Astrocyte (in vitro differentiated cells and primary cell): ENCODE results near the gene TPM1. TPM values are rescaled to one million over a fixed set of nuclear protein-coding genes. Genes with fewer than 3 reads are reported as not detected.

Source experiments
- DNase-seq: peaks from one replicate; pipeline ENCODE4 v3.0.0-alpha.2; 2010; ENCODE audit warnings: low read depth
- FAIRE-seq: peaks from 2 replicates; lab custom pipeline; 2011; peaks lifted over from hg19 to GRCh38; lab: Jason Lieb, UNC
- H2AFZ ChIP-seq: 2 replicates; pipeline ENCODE4 v1.6.0; 2012; ENCODE audit warnings: low read depth, low read length, inconsistent platforms
- H3K27ac ChIP-seq: 2 replicates; pipeline ENCODE4 v1.5.1; 2011; ENCODE audit warnings: low read depth, low read length, inconsistent platforms
- H3K27me3 ChIP-seq: 2 replicates; pipeline ENCODE4 v1.6.0; 2011; ENCODE audit warnings: low read length, inconsistent platforms; ENCODE audit not compliant: insufficient read depth
- H3K36me3 ChIP-seq: 2 replicates; pipeline ENCODE4 v1.5.1; 2011; ENCODE audit warnings: low read length, inconsistent platforms; ENCODE audit not compliant: insufficient read depth
- H3K4me1 ChIP-seq: 2 replicates; pipeline ENCODE4 v1.5.1; 2011; ENCODE audit warnings: low read length, inconsistent platforms; ENCODE audit not compliant: insufficient read depth
- H3K4me2 ChIP-seq: 2 replicates; pipeline ENCODE4 v1.6.0; 2012; ENCODE audit warnings: low read length, inconsistent platforms
- H3K4me3 ChIP-seq: 2 replicates; pipeline ENCODE4 v1.5.1; 2011; ENCODE audit warnings: low read depth, mild to moderate bottlenecking, low read length, inconsistent platforms; ENCODE audit not compliant: insufficient read depth
- H3K79me2 ChIP-seq: 2 replicates; pipeline ENCODE4 v1.6.0; 2012; ENCODE audit warnings: mild to moderate bottlenecking, low read length, inconsistent platforms; ENCODE audit not compliant: insufficient read depth
- H3K9ac ChIP-seq: 2 replicates; pipeline ENCODE4 v1.6.0; 2012; ENCODE audit warnings: mild to moderate bottlenecking, low read length, inconsistent platforms
- H3K9me3 ChIP-seq: 2 replicates; pipeline ENCODE4 v1.5.1; 2012; ENCODE audit warnings: low read depth, mild to moderate bottlenecking, low read length, inconsistent platforms; ENCODE audit not compliant: insufficient read depth
- H4K20me1 ChIP-seq: 2 replicates; pipeline ENCODE4 v1.6.0; 2012; ENCODE audit warnings: low read length, inconsistent platforms; ENCODE audit not compliant: insufficient read depth
- H3K27ac Mint-ChIP-seq: one replicate; pipeline ENCODE4 v1.8.0; 2021; ENCODE audit warnings: mild to moderate bottlenecking, mixed read lengths; ENCODE audit not compliant: unreplicated experiment
- H3K27me3 Mint-ChIP-seq: one replicate; pipeline ENCODE4 v1.8.0; 2021; ENCODE audit warnings: low read depth, mixed read lengths; ENCODE audit not compliant: unreplicated experiment
- H3K36me3 Mint-ChIP-seq: one replicate; pipeline ENCODE4 v1.8.0; 2021; ENCODE audit warnings: low read depth, mixed read lengths; ENCODE audit not compliant: unreplicated experiment
- H3K4me1 Mint-ChIP-seq: one replicate; pipeline ENCODE4 v1.8.0; 2021; ENCODE audit warnings: low read depth, mixed read lengths; ENCODE audit not compliant: unreplicated experiment
- H3K4me3 Mint-ChIP-seq: one replicate; pipeline ENCODE4 v1.8.0; 2021; ENCODE audit warnings: mild to moderate bottlenecking, moderate library complexity, mixed read lengths; ENCODE audit not compliant: unreplicated experiment
- H3K9me3 Mint-ChIP-seq: one replicate; pipeline ENCODE4 v1.8.0; 2021; ENCODE audit warnings: mild to moderate bottlenecking, mixed read lengths; ENCODE audit not compliant: unreplicated experiment
- CTCF ChIP-seq: IDR thresholded peaks from 2 replicates; pipeline ENCODE4 v1.5.1; 2011; ENCODE audit warnings: low read depth, mild to moderate bottlenecking, inconsistent platforms, low read length, moderate library complexity; ENCODE audit not compliant: insufficient read depth
- EZH2 ChIP-seq: IDR thresholded peaks from 2 replicates; pipeline ENCODE4 v1.6.1; 2012; ENCODE audit warnings: mild to moderate bottlenecking, low read length, inconsistent platforms; ENCODE audit not compliant: insufficient read depth
- total RNA-seq: library from RNA; stranded (reverse); gene quantifications from 2 replicates; pipeline ENCODE4 v1.2.1, GENCODE V29; 2021

Gene TPM1
- total RNA-seq, 1 donor from 2014 or later = 2,922 TPM

- TF ChIP-seq CTCF (no peak), EZH2 (no peak)
- no peaks in the 10 kb centered on the region for H3K36me3 Mint-ChIP-seq
- Histone ChIP-seq H3K36me3 (no peaks in the 10 kb centered on the region), H3K27me3 (no peaks in the 10 kb centered on the region), H3K79me2 (no peaks in the 10 kb centered on the region), H3K4me2 (peak overlapping the region; percentile 0), H3K4me1 (peaks cover 28% of the 10 kb centered on the region), H4K20me1 (no peaks in the 10 kb centered on the region), H2AFZ (no peak overlapping the region), H3K9me3 (no peaks in the 10 kb centered on the region), H3K4me3 (no peak overlapping the region), H3K9ac (no peak overlapping the region), H3K27ac (no peak overlapping the region)
- DNase-seq = peak; percentile 65
- no peak for FAIRE-seq
- peaks cover 46% of the 10 kb centered on the region for H3K4me1 Mint-ChIP-seq
- H3K27ac Mint-ChIP-seq = peak overlapping the region; percentile 81
- H3K27me3 Mint-ChIP-seq = no peaks in the 10 kb centered on the region
- H3K4me3 Mint-ChIP-seq = no peak overlapping the region
- H3K9me3 Mint-ChIP-seq = peaks cover 4% of the 10 kb centered on the region
Measured at GRCh38 chr15:63079947-63080626, 37.5 kb downstream of the TPM1 start.

GRCh38 chr15:63080634-63081250, 38.2 kb downstream of the TPM1 start:
- Histone ChIP-seq H3K36me3 (no peaks in the 10 kb centered on the region), H3K79me2 (no peaks in the 10 kb centered on the region), H3K4me3 (no peak overlapping the region), H3K27me3 (no peaks in the 10 kb centered on the region), H2AFZ (no peak overlapping the region), H3K9ac (no peak overlapping the region), H3K4me2 (no peak overlapping the region), H3K4me1 (peaks cover 22% of the 10 kb centered on the region), H3K9me3 (no peaks in the 10 kb centered on the region), H4K20me1 (no peaks in the 10 kb centered on the region), H3K27ac (no peak overlapping the region)
- TF ChIP-seq CTCF (no peak), EZH2 (no peak)
- DNase-seq = no peak
- Mint-ChIP-seq H3K36me3 (no peaks in the 10 kb centered on the region), H3K4me1 (peaks cover 39% of the 10 kb centered on the region), H3K27ac (peak overlapping the region; percentile 18), H3K4me3 (no peak overlapping the region), H3K9me3 (peaks cover 4% of the 10 kb centered on the region), H3K27me3 (no peaks in the 10 kb centered on the region)
- FAIRE-seq = no peak

GRCh38 chr15:63082366-63082765, 39.8 kb downstream of the TPM1 start:
- no peaks in the 10 kb centered on the region for H3K36me3 ChIP-seq
- H3K4me1 Mint-ChIP-seq = peaks cover 38% of the 10 kb centered on the region
- no peaks in the 10 kb centered on the region for H3K9me3 ChIP-seq
- no peaks in the 10 kb centered on the region for H3K27me3 ChIP-seq
- no peak overlapping the region for H3K4me3 ChIP-seq
- H3K79me2 ChIP-seq = no peaks in the 10 kb centered on the region
- no peak overlapping the region for H3K4me3 Mint-ChIP-seq
- no peak for DNase-seq
- TF ChIP-seq CTCF = no peak
- no peak for TF ChIP-seq EZH2
- H3K27me3 Mint-ChIP-seq = no peaks in the 10 kb centered on the region
- FAIRE-seq = no peak
- no peak overlapping the region for H3K4me2 ChIP-seq
- H4K20me1 ChIP-seq = no peaks in the 10 kb centered on the region
- peaks cover 4% of the 10 kb centered on the region for H3K9me3 Mint-ChIP-seq
- H3K9ac ChIP-seq = no peak overlapping the region
- no peak overlapping the region for H3K27ac Mint-ChIP-seq
- H3K36me3 Mint-ChIP-seq = no peaks in the 10 kb centered on the region
- no peak overlapping the region for H2AFZ ChIP-seq
- peaks cover 9% of the 10 kb centered on the region for H3K4me1 ChIP-seq
- H3K27ac ChIP-seq = no peak overlapping the region
